Large intestine (tissue), 12 donors: ENCODE results near the gene LDHB. TPM values are rescaled to one million over a fixed set of nuclear protein-coding genes. Genes with fewer than 3 reads are reported as not detected.

Experiments
- DNase-seq, 2 donors: peaks; one replicate each; pipeline versions ENCODE4 v3.0.0 to v3.0.0-alpha.2; 2013
- H3K27ac ChIP-seq: one replicate; pipeline ENCODE4 v1.5.1; 2013; ENCODE audit warnings: low read length
- H3K27me3 ChIP-seq: 2 replicates; pipeline ENCODE4 v1.6.1; 2013; ENCODE audit warnings: low read length; ENCODE audit not compliant: control insufficient read depth, insufficient read depth
- H3K36me3 ChIP-seq: 2 replicates; pipeline ENCODE4 v1.6.1; 2013; ENCODE audit warnings: low read length; ENCODE audit not compliant: control insufficient read depth, insufficient read depth
- H3K4me1 ChIP-seq: one replicate; pipeline ENCODE4 v1.6.1; 2013; ENCODE audit warnings: low read length; ENCODE audit not compliant: control insufficient read depth, insufficient read depth
- H3K4me3 ChIP-seq: one replicate; pipeline ENCODE4 v1.5.1; 2013; ENCODE audit warnings: low read length
- H3K9me3 ChIP-seq: one replicate; pipeline ENCODE4 v1.6.1; 2013; ENCODE audit warnings: mild to moderate bottlenecking, low read depth, low read length, moderate library complexity; ENCODE audit not compliant: control insufficient read depth
- WGBS: methylation state at CpG from one replicate; pipeline ENCODE4 v1.1.5; 2013; ENCODE audit warnings: low lambda C conversion rate; ENCODE audit not compliant: insufficient coverage; 5-methylcytosine and 5-hydroxymethylcytosine counted together
- long read RNA-seq, 11 donors: transcript quantifications; one replicate each; lab custom pipeline, GENCODE V29; 2026
- polyA plus RNA-seq: library from polyadenylated mRNA; unstranded; fragments of 120-200 nt; gene quantifications from one replicate; pipeline ENCODE4 v1.2.1, GENCODE V29; 2013

The LDHB gene
- 549 TPM for polyA plus RNA-seq
- long read RNA-seq, donor 1, transcript LDHB-201 (8 exons, 1,303 nt) = major isoform, 119 of 129 reads
- long read RNA-seq, donor 1, transcript LDHB-209 (2 exons, 672 nt) = minor isoform, 6 of 129 reads
- long read RNA-seq, donor 1, partial matches to known transcripts = 0 of 129 reads
- long read RNA-seq, donor 1, other reads (novel, unspliced or antisense) = 0 of 129 reads
- long read RNA-seq, donor 2, transcript LDHB-201 (8 exons, 1,303 nt) = major isoform, 209 of 265 reads
- long read RNA-seq, donor 2, transcript LDHB-206 (3 exons, 678 nt) = minor isoform, 14 of 265 reads
- long read RNA-seq, donor 2, transcript LDHB-209 (2 exons, 672 nt) = minor isoform, 12 of 265 reads
- long read RNA-seq, donor 2, partial matches to known transcripts = 29 of 265 reads
- long read RNA-seq, donor 2, other reads (novel, unspliced or antisense) = 0 of 265 reads
- long read RNA-seq, donor 3 = 0 reads
- long read RNA-seq, donor 4, transcript LDHB-201 (8 exons, 1,303 nt) = major isoform, 17 of 19 reads
- long read RNA-seq, donor 4, partial matches to known transcripts = 0 of 19 reads
- long read RNA-seq, donor 4, other reads (novel, unspliced or antisense) = 0 of 19 reads
- long read RNA-seq, donor 5, transcript LDHB-201 (8 exons, 1,303 nt) = major isoform, 129 of 146 reads
- long read RNA-seq, donor 5, partial matches to known transcripts = 11 of 146 reads
- long read RNA-seq, donor 5, other reads (novel, unspliced or antisense) = 0 of 146 reads
- long read RNA-seq, donor 6, transcript LDHB-201 (8 exons, 1,303 nt) = major isoform, 213 of 321 reads
- long read RNA-seq, donor 6, transcript LDHB-206 (3 exons, 678 nt) = minor isoform, 19 of 321 reads
- long read RNA-seq, donor 6, transcript LDHB-209 (2 exons, 672 nt) = minor isoform, 16 of 321 reads
- long read RNA-seq, donor 6, partial matches to known transcripts = 69 of 321 reads
- long read RNA-seq, donor 6, other reads (novel, unspliced or antisense) = 0 of 321 reads
- long read RNA-seq, donor 7, transcript LDHB-206 (3 exons, 678 nt) = minor isoform, 8 of 142 reads
- long read RNA-seq, donor 7, transcript LDHB-201 (8 exons, 1,303 nt) = major isoform, 101 of 142 reads
- long read RNA-seq, donor 7, partial matches to known transcripts = 28 of 142 reads
- long read RNA-seq, donor 7, other reads (novel, unspliced or antisense) = 0 of 142 reads
- long read RNA-seq, donor 8, transcript LDHB-201 (8 exons, 1,303 nt) = major isoform, 257 of 349 reads
- long read RNA-seq, donor 8, transcript LDHB-206 (3 exons, 678 nt) = minor isoform, 27 of 349 reads
- long read RNA-seq, donor 8, transcript LDHB-209 (2 exons, 672 nt) = minor isoform, 8 of 349 reads
- long read RNA-seq, donor 8, partial matches to known transcripts = 54 of 349 reads
- long read RNA-seq, donor 8, other reads (novel, unspliced or antisense) = 0 of 349 reads
- long read RNA-seq, donor 9, transcript LDHB-209 (2 exons, 672 nt) = minor isoform, 7 of 337 reads
- long read RNA-seq, donor 9, transcript LDHB-201 (8 exons, 1,303 nt) = major isoform, 252 of 337 reads
- long read RNA-seq, donor 9, transcript LDHB-206 (3 exons, 678 nt) = minor isoform, 24 of 337 reads
- long read RNA-seq, donor 9, partial matches to known transcripts = 52 of 337 reads
- long read RNA-seq, donor 9, other reads (novel, unspliced or antisense) = 0 of 337 reads
- long read RNA-seq, donor 10, transcript LDHB-209 (2 exons, 672 nt) = minor isoform, 10 of 402 reads
- long read RNA-seq, donor 10, transcript LDHB-206 (3 exons, 678 nt) = minor isoform, 30 of 402 reads
- long read RNA-seq, donor 10, transcript LDHB-201 (8 exons, 1,303 nt) = major isoform, 292 of 402 reads
- long read RNA-seq, donor 10, partial matches to known transcripts = 53 of 402 reads
- long read RNA-seq, donor 10, other reads (novel, unspliced or antisense) = 13 of 402 reads
- long read RNA-seq, donor 11, transcript LDHB-209 (2 exons, 672 nt) = minor isoform, 7 of 217 reads
- long read RNA-seq, donor 11, transcript LDHB-206 (3 exons, 678 nt) = minor isoform, 13 of 217 reads
- long read RNA-seq, donor 11, transcript LDHB-201 (8 exons, 1,303 nt) = major isoform, 127 of 217 reads
- long read RNA-seq, donor 11, partial matches to known transcripts = 64 of 217 reads
- long read RNA-seq, donor 11, other reads (novel, unspliced or antisense) = 6 of 217 reads

DNA sequence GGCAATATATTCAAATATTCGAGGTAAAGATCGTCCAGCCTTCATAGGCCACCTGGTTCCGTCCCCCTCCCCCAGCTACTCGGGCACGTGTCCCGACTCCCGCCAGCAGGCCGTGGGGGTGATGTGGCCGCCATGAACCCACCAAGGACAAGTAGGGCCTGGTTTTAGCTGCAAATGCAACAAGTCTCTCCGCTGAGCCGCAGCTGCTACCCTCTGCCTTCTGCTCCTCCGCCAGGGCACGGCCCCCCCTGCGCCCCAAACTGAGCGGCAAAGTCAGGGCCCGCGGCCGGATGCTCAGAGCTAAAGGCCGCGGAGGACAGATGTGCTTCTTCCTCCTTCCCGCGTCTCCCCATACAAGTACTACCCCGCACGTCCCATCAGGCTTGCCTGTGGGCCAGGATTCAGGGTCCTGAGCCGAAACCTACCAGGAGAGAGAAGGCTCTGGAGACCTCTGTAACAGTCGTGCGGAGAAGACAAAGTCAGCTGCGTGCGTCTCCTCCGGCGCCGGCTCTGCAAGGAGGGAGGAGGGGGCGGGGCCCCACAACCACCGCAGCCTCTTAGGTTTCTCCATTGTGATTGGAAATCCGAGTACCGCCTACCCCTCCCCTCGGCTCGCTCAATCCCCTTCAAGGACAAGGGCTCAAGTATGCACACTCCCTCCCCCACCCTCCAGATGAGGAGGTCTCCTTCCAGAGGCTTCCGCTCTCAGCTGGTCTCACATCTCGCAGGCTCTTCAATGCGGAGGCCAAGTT, at the start of gene LDHB:
TSS of gene LDHB (minus strand) at position 517 of the 752 bp plus-strand sequence. CDS start 3,171 bp downstream, outside the sequence.
- Histone ChIP-seq H3K27ac (peak within 1 kb of the TSS; percentile 58), H3K27me3 (no peaks in the 10 kb centered on the region), H3K36me3 (peaks cover 16% of the 10 kb centered on the region), H3K4me1 (peaks cover 2% of the 10 kb centered on the region), H3K4me3 (peak within 1 kb of the TSS; percentile 66), H3K9me3 (peaks cover 5% of the 10 kb centered on the region)
- WGBS = no CpG with 5 or more reads among the region's 41 CpGs
- DNase-seq = peak; percentile 91 to 95

GRCh38 chr12:21704847-21705246, 47.2 kb upstream of the LDHB start:
- WGBS = 100% methylated on average over 2 of the region's 4 CpGs
- no peaks in the 10 kb centered on the region for H3K27me3 ChIP-seq
- H3K4me3 ChIP-seq = no peak overlapping the region

DNA sequence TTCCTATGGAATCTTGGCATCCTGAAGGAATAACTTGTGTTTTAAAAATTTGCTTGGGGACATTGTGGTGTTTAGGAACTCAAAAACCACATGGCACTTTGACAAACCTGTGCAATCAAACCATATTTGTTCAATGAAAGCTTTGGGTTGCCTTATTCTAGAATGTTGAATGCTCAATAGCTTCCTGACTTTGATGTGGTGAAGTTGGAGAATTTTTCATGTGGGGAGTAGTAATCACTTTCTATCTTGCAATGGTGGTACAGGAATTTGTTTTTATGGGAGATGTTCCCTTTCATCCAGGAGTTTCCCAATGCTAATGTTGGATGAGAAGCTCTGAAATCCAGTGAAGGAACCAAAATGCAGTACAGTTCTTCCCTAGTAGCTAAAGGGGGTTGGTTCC, 42.2 kb upstream of the LDHB start:
- Histone ChIP-seq H3K9me3 (no peaks in the 10 kb centered on the region), H3K27me3 (no peaks in the 10 kb centered on the region), H3K27ac (no peak overlapping the region), H3K4me1 (no peaks in the 10 kb centered on the region), H3K4me3 (no peak overlapping the region), H3K36me3 (no peaks in the 10 kb centered on the region)
- DNase-seq = no peak

More at GRCh38 chr12:21704847-21705246, 47.2 kb upstream of the LDHB start:
- no peak for DNase-seq
- Histone ChIP-seq H3K36me3 (no peaks in the 10 kb centered on the region), H3K27ac (no peak overlapping the region), H3K9me3 (no peaks in the 10 kb centered on the region), H3K4me1 (no peaks in the 10 kb centered on the region)

- Histone ChIP-seq H3K27me3 (no peaks in the 10 kb centered on the region), H3K4me3 (no peak overlapping the region), H3K27ac (no peak overlapping the region), H3K36me3 (no peaks in the 10 kb centered on the region), H3K9me3 (no peaks in the 10 kb centered on the region), H3K4me1 (no peaks in the 10 kb centered on the region)
- DNase-seq = peak; percentile 10 to 17
- WGBS = 24% methylated on average over 4 of the region's 7 CpGs
Observed at GRCh38 chr12:21697904-21698630, 40.4 kb upstream of the LDHB start.

- Histone ChIP-seq H3K4me1 (no peaks in the 10 kb centered on the region), H3K9me3 (no peaks in the 10 kb centered on the region), H3K27me3 (no peaks in the 10 kb centered on the region), H3K4me3 (no peak overlapping the region), H3K27ac (no peak overlapping the region), H3K36me3 (no peaks in the 10 kb centered on the region)
- DNase-seq = no peak
Observed at GRCh38 chr12:21696625-21697024, 39.0 kb upstream of the LDHB start.

DNA sequence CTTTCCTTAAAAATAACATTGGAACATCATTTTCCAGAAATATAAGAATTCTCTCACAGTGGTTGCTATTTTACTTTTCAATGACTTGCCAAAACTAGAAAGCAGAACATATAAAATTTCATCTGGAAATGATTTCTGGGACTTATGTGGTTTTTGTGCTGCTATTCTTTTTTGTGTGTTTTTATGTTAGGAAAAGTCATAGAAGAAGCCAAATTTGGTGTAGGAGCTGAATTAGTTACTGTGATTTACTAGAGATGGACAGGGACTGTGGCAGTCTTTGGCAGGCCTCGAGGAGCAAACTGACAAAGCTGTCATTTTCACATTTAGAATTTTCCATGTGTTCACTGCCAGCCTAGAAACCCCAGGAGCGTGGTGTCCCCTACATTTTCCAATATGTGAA, 38.3 kb upstream of the LDHB start:
- no peak for DNase-seq
- Histone ChIP-seq H3K27ac (no peak overlapping the region), H3K36me3 (no peaks in the 10 kb centered on the region), H3K4me3 (no peak overlapping the region), H3K4me1 (no peaks in the 10 kb centered on the region), H3K27me3 (no peaks in the 10 kb centered on the region), H3K9me3 (no peaks in the 10 kb centered on the region)
- no CpG with 5 or more reads among the region's 2 CpGs for WGBS

GRCh38 chr12:21694660-21695059, 37.0 kb upstream of the LDHB start:
- Histone ChIP-seq H3K4me1 (no peaks in the 10 kb centered on the region), H3K4me3 (no peak overlapping the region), H3K27me3 (no peaks in the 10 kb centered on the region), H3K36me3 (no peaks in the 10 kb centered on the region), H3K27ac (no peak overlapping the region), H3K9me3 (no peaks in the 10 kb centered on the region)
- no peak for DNase-seq
- no CpG with 5 or more reads among the region's 10 CpGs for WGBS

GRCh38 chr12:21691515-21691914, 33.9 kb upstream of the LDHB start:
- 100% methylated on average over 1 of the region's 1 CpG for WGBS
- Histone ChIP-seq H3K4me3 (no peak overlapping the region), H3K27ac (no peak overlapping the region)

More at GRCh38 chr12:21691515-21691914, 33.9 kb upstream of the LDHB start:
- H3K4me1 ChIP-seq = no peaks in the 10 kb centered on the region
- H3K27me3 ChIP-seq = no peaks in the 10 kb centered on the region
- no peak for DNase-seq
- H3K9me3 ChIP-seq = peaks cover 10% of the 10 kb centered on the region
- no peaks in the 10 kb centered on the region for H3K36me3 ChIP-seq
